NCI-H82 treated with DMSO at 0.1 percent for 48 hours (cell line): ENCODE measurements around the gene CCDC12.

Source experiments
- DNase-seq: peaks from one replicate; lab custom pipeline; 2025; ENCODE audit not compliant: unreplicated experiment; lab: John Stamatoyannopoulos, UW

The CCDC12 gene

GRCh38 chr3:46895761-46896160 lies 80.8 kb downstream of the CCDC12 start:
- no peak for DNase-seq

GRCh38 chr3:46895204-46895660 lies 81.3 kb downstream of the CCDC12 start:
- DNase-seq: no peak

GRCh38 chr3:46894256-46894655 lies 82.3 kb downstream of the CCDC12 start:
- no peak for DNase-seq

- DNase-seq: no peak
Measured at GRCh38 chr3:46893763-46894162, 82.8 kb downstream of the CCDC12 start.

GRCh38 chr3:46893146-46893748 lies 83.3 kb downstream of the CCDC12 start:
- no peak for DNase-seq

- DNase-seq: no peak
Measured at GRCh38 chr3:46892285-46893145, 84.0 kb downstream of the CCDC12 start.

GRCh38 chr3:46891132-46891531 lies 85.4 kb downstream of the CCDC12 start:
- no peak for DNase-seq

- DNase-seq: no peak
Measured at GRCh38 chr3:46890132-46890531, 86.4 kb downstream of the CCDC12 start.

- peak; percentile 36 for DNase-seq
Measured at GRCh38 chr3:46889381-46890110, 87.0 kb downstream of the CCDC12 start.

GRCh38 chr3:46888705-46889104 lies 87.8 kb downstream of the CCDC12 start:
- DNase-seq: no peak

GRCh38 chr3:46887980-46888494 lies 88.5 kb downstream of the CCDC12 start:
- no peak for DNase-seq

- DNase-seq: no peak
Measured at GRCh38 chr3:46885612-46886011, 90.9 kb downstream of the CCDC12 start.

GRCh38 chr3:46884929-46885328 lies 91.6 kb downstream of the CCDC12 start:
- no peak for DNase-seq

GRCh38 chr3:46884427-46884826 lies 92.1 kb downstream of the CCDC12 start:
- DNase-seq: no peak

GRCh38 chr3:46883830-46884185 lies 92.7 kb downstream of the CCDC12 start:
- DNase-seq: no peak

- DNase-seq: no peak
Measured at GRCh38 chr3:46883054-46883829, 93.3 kb downstream of the CCDC12 start.

- no peak for DNase-seq
Measured at GRCh38 chr3:46882377-46883053, 94.0 kb downstream of the CCDC12 start.

GRCh38 chr3:46881596-46882376 lies 94.8 kb downstream of the CCDC12 start:
- DNase-seq: no peak

- no peak for DNase-seq
Measured at GRCh38 chr3:46880884-46881595, 95.5 kb downstream of the CCDC12 start.
